CD8-positive, alpha-beta memory T cell (primary cell): ENCODE results near the gene SERAC1. TPM values are rescaled to one million over a fixed set of nuclear protein-coding genes. Genes with fewer than 3 reads are reported as not detected.
A peak's percentile ranks its signal among the peaks of the same experiment; 100 is the strongest.

Experiments
- CTCF ChIA-PET: fragments of 350-600 bp; sonication (Branson Sonifier 250); formaldehyde crosslinking; loops from one replicate; lab custom pipeline; 2021; ENCODE audit warnings: antibody characterized with exemption; lab: Charles Lee
- POLR2A ChIA-PET: fragments of 350-600 bp; sonication (Branson Sonifier 250); formaldehyde crosslinking; loops from one replicate; lab custom pipeline; 2021; ENCODE audit warnings: antibody characterized with exemption; lab: Charles Lee
- DNase-seq, 5 donors: peaks; one replicate each; pipeline versions ENCODE4 v3.0.0 to v3.0.0-alpha.2; 2020 to 2022; ENCODE audit warnings: mixed read lengths in 1 of 5
- H3K27ac ChIP-seq: one replicate; pipeline ENCODE4 v1.7.0; 2013; ENCODE audit warnings: low read depth, mild to moderate bottlenecking, low read length, moderate library complexity
- H3K27me3 ChIP-seq: 2 replicates; pipeline ENCODE4 v1.7.0; 2013; ENCODE audit warnings: low read length, mild to moderate bottlenecking; ENCODE audit not compliant: insufficient read depth, poor library complexity, severe bottlenecking
- H3K36me3 ChIP-seq: 2 replicates; pipeline ENCODE4 v1.7.0; 2013; ENCODE audit warnings: mild to moderate bottlenecking, low read length, moderate library complexity; ENCODE audit not compliant: insufficient read depth
- H3K4me1 ChIP-seq: 2 replicates; pipeline ENCODE4 v1.7.0; 2013; ENCODE audit warnings: mild to moderate bottlenecking, low read length, moderate library complexity; ENCODE audit not compliant: insufficient read depth
- H3K4me3 ChIP-seq: 2 replicates; pipeline ENCODE4 v1.7.0; 2013; ENCODE audit warnings: mild to moderate bottlenecking, low read length
- H3K9me3 ChIP-seq: 2 replicates; pipeline ENCODE4 v1.7.0; 2013; ENCODE audit warnings: mild to moderate bottlenecking, low read length
- H3K27ac Mint-ChIP-seq, 8 donors: one replicate each; pipeline ENCODE4 v1.8.0; 2020 to 2021; ENCODE audit warnings: mixed read lengths in 8 of 8, mild to moderate bottlenecking in 6 of 8, inconsistent platforms in 3 of 8, moderate library complexity in 3 of 8
- H3K27me3 Mint-ChIP-seq, 2 donors: one replicate each; pipeline ENCODE4 v1.8.0; 2020 to 2021; ENCODE audit warnings: mixed read lengths in 2 of 2, mild to moderate bottlenecking in 1 of 2, moderate library complexity in 1 of 2
- H3K36me3 Mint-ChIP-seq, 3 donors: one replicate each; pipeline ENCODE4 v1.8.0; 2020 to 2021; ENCODE audit warnings: mixed read lengths in 3 of 3, inconsistent platforms in 1 of 3, mild to moderate bottlenecking in 1 of 3
- H3K4me1 Mint-ChIP-seq, 3 donors: one replicate each; pipeline ENCODE4 v1.8.0; 2020 to 2021; ENCODE audit warnings: mixed read lengths in 3 of 3, inconsistent platforms in 1 of 3, mild to moderate bottlenecking in 1 of 3
- H3K4me3 Mint-ChIP-seq, 7 donors: one replicate each; pipeline ENCODE4 v1.8.0; 2020 to 2021; ENCODE audit warnings: mixed read lengths in 7 of 7, mild to moderate bottlenecking in 6 of 7, moderate library complexity in 4 of 7, inconsistent platforms in 2 of 7
- H3K9me3 Mint-ChIP-seq, 5 donors: one replicate each; pipeline ENCODE4 v1.8.0; 2020 to 2022; ENCODE audit warnings: mixed read lengths in 5 of 5, mild to moderate bottlenecking in 3 of 5, moderate library complexity in 2 of 5, inconsistent platforms in 1 of 5
- polyA plus RNA-seq: library from polyadenylated mRNA; unstranded; fragments of 300-500 nt; fragmentation: Illumina TruSeq; gene quantifications from one replicate; pipeline ENCODE4 v1.2.3, GENCODE V29; 2021
- total RNA-seq, 2 experiments: library from RNA; stranded (reverse); gene quantifications; one replicate each; pipeline ENCODE4 v1.2.3, GENCODE V29; 2021

The SERAC1 gene
- total and polyA plus RNA-seq, 3 experiments from 2014 or later = 3.9 to 4.9 (median 4.8) TPM

GRCh38 chr6:158115102-158115501, 53.0 kb downstream of the SERAC1 start:
- POLR2A ChIA-PET = no interaction called here
- no peaks in the 10 kb centered on the region for H3K4me1 ChIP-seq
- Mint-ChIP-seq H3K36me3 (peaks cover 5 to 56% (median 21%) of the 10 kb centered on the region in 3 donors), H3K27ac (peak overlapping the region in 2 of 8 donors; percentile 10 to 56), H3K4me3 (no peak overlapping the region), H3K9me3 (no peaks in the 10 kb centered on the region), H3K27me3 (no peaks in the 10 kb centered on the region), H3K4me1 (no peaks in the 10 kb centered on the region)
- H3K27ac ChIP-seq = no peak overlapping the region
- no peak overlapping the region for H3K4me3 ChIP-seq
- H3K36me3 ChIP-seq = no peaks in the 10 kb centered on the region
- DNase-seq = no peak
- CTCF ChIA-PET = no interaction called here
- H3K27me3 ChIP-seq = no peaks in the 10 kb centered on the region
- no peaks in the 10 kb centered on the region for H3K9me3 ChIP-seq

GRCh38 chr6:158113802-158114201, 54.3 kb downstream of the SERAC1 start:
- no peaks in the 10 kb centered on the region for H3K36me3 ChIP-seq
- no peak overlapping the region for H3K27ac ChIP-seq
- no peak overlapping the region for H3K4me3 Mint-ChIP-seq
- no peaks in the 10 kb centered on the region for H3K27me3 Mint-ChIP-seq
- H3K4me3 ChIP-seq = no peak overlapping the region
- no peak for DNase-seq
- no peak overlapping the region for H3K27ac Mint-ChIP-seq
- ChIA-PET CTCF (no interaction called here), POLR2A (no interaction called here)
- peaks cover 2 to 60% (median 25%) of the 10 kb centered on the region in 3 donors for H3K36me3 Mint-ChIP-seq
- no peaks in the 10 kb centered on the region for H3K4me1 Mint-ChIP-seq
- no peaks in the 10 kb centered on the region for H3K4me1 ChIP-seq
- H3K27me3 ChIP-seq = no peaks in the 10 kb centered on the region
- H3K9me3 Mint-ChIP-seq = no peaks in the 10 kb centered on the region
- H3K9me3 ChIP-seq = no peaks in the 10 kb centered on the region

GRCh38 chr6:158111987-158112386, 56.1 kb downstream of the SERAC1 start:
- peaks cover 0 to 49% (median 21%) of the 10 kb centered on the region in 3 donors for H3K36me3 Mint-ChIP-seq
- no peaks in the 10 kb centered on the region for H3K4me1 ChIP-seq
- no peak overlapping the region for H3K4me3 ChIP-seq
- POLR2A ChIA-PET = no interaction called here
- no peaks in the 10 kb centered on the region for H3K27me3 Mint-ChIP-seq
- no peaks in the 10 kb centered on the region for H3K36me3 ChIP-seq
- no peak overlapping the region for H3K27ac ChIP-seq
- no peaks in the 10 kb centered on the region for H3K4me1 Mint-ChIP-seq
- H3K9me3 Mint-ChIP-seq = no peaks in the 10 kb centered on the region
- CTCF ChIA-PET = no interaction called here
- H3K27me3 ChIP-seq = no peaks in the 10 kb centered on the region
- no peak for DNase-seq
- no peak overlapping the region for H3K27ac Mint-ChIP-seq
- H3K9me3 ChIP-seq = no peaks in the 10 kb centered on the region
- H3K4me3 Mint-ChIP-seq = no peak overlapping the region

DNA sequence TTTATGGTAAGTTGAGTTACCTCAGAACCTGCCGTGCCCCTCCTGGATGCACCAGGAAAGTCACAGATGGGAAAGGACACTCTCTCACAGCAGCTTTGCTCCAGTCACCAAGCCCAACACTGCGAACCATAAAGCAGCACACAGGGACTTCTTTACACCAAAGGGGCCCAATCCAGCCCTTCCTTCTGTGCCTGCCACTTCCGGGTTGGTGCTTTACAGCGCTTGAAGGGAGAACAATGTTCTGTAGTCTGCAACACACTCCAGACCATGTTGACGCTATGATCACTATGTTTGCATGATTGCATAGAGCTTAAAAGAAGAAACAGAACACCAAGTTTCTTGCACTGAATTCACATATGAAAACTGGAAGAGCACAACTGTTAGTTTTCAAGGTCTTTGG, 57.1 kb downstream of the SERAC1 start:
- Histone ChIP-seq H3K27ac (no peak overlapping the region), H3K4me1 (no peaks in the 10 kb centered on the region), H3K9me3 (no peaks in the 10 kb centered on the region), H3K36me3 (no peaks in the 10 kb centered on the region), H3K4me3 (no peak overlapping the region), H3K27me3 (no peaks in the 10 kb centered on the region)
- Mint-ChIP-seq H3K36me3 (peaks cover 0 to 45% (median 15%) of the 10 kb centered on the region in 3 donors), H3K27me3 (no peaks in the 10 kb centered on the region), H3K27ac (no peak overlapping the region), H3K4me1 (no peaks in the 10 kb centered on the region), H3K4me3 (no peak overlapping the region), H3K9me3 (no peaks in the 10 kb centered on the region)
- POLR2A ChIA-PET = no interaction called here
- DNase-seq = no peak
- CTCF ChIA-PET = no interaction called here

- Mint-ChIP-seq H3K9me3 (no peaks in the 10 kb centered on the region), H3K4me1 (no peaks in the 10 kb centered on the region), H3K27ac (peak overlapping the region in 1 of 8 donors; percentile 3), H3K4me3 (no peak overlapping the region), H3K36me3 (peaks cover 0 to 39% (median 15%) of the 10 kb centered on the region in 3 donors), H3K27me3 (no peaks in the 10 kb centered on the region)
- Histone ChIP-seq H3K27me3 (no peaks in the 10 kb centered on the region), H3K27ac (no peak overlapping the region), H3K9me3 (no peaks in the 10 kb centered on the region), H3K36me3 (no peaks in the 10 kb centered on the region), H3K4me3 (no peak overlapping the region), H3K4me1 (no peaks in the 10 kb centered on the region)
- ChIA-PET CTCF (no interaction called here), POLR2A (no interaction called here)
- DNase-seq = no peak
Observed at GRCh38 chr6:158109748-158110147, 58.3 kb downstream of the SERAC1 start.

GRCh38 chr6:158104696-158105095, 63.4 kb downstream of the SERAC1 start:
- Mint-ChIP-seq H3K4me1 (no peaks in the 10 kb centered on the region), H3K27ac (no peak overlapping the region), H3K27me3 (no peaks in the 10 kb centered on the region), H3K9me3 (no peaks in the 10 kb centered on the region), H3K4me3 (no peak overlapping the region), H3K36me3 (peaks cover 5 to 8% (median 5%) of the 10 kb centered on the region in 3 donors)
- Histone ChIP-seq H3K4me3 (no peak overlapping the region), H3K27me3 (no peaks in the 10 kb centered on the region), H3K36me3 (no peaks in the 10 kb centered on the region), H3K9me3 (no peaks in the 10 kb centered on the region), H3K27ac (no peak overlapping the region), H3K4me1 (no peaks in the 10 kb centered on the region)
- POLR2A ChIA-PET = no interaction called here
- CTCF ChIA-PET = no interaction called here
- no peak for DNase-seq

- no peaks in the 10 kb centered on the region for H3K9me3 ChIP-seq
- DNase-seq = no peak
- no peaks in the 10 kb centered on the region for H3K27me3 ChIP-seq
- no peaks in the 10 kb centered on the region for H3K27me3 Mint-ChIP-seq
- POLR2A ChIA-PET = no interaction called here
- H3K4me1 ChIP-seq = no peaks in the 10 kb centered on the region
- no peak overlapping the region for H3K27ac Mint-ChIP-seq
- no peak overlapping the region for H3K4me3 Mint-ChIP-seq
- H3K36me3 Mint-ChIP-seq = peaks cover under 1 to 5% (median 3%) of the 10 kb centered on the region in 3 donors
- H3K4me1 Mint-ChIP-seq = no peaks in the 10 kb centered on the region
- H3K27ac ChIP-seq = no peak overlapping the region
- H3K4me3 ChIP-seq = no peak overlapping the region
- H3K36me3 ChIP-seq = no peaks in the 10 kb centered on the region
- no peaks in the 10 kb centered on the region for H3K9me3 Mint-ChIP-seq
- CTCF ChIA-PET = no interaction called here
Observed at GRCh38 chr6:158103228-158103627, 64.8 kb downstream of the SERAC1 start.

- no peak overlapping the region for H3K4me3 ChIP-seq
- H3K9me3 ChIP-seq = no peaks in the 10 kb centered on the region
- no peaks in the 10 kb centered on the region for H3K4me1 ChIP-seq
- Mint-ChIP-seq H3K27me3 (no peaks in the 10 kb centered on the region), H3K4me1 (no peaks in the 10 kb centered on the region), H3K27ac (no peak overlapping the region), H3K9me3 (no peaks in the 10 kb centered on the region), H3K36me3 (peaks cover 4 to 54% (median 12%) of the 10 kb centered on the region in 3 donors), H3K4me3 (no peak overlapping the region)
- no peak for DNase-seq
- no peak overlapping the region for H3K27ac ChIP-seq
- POLR2A ChIA-PET = no interaction called here
- H3K36me3 ChIP-seq = peaks cover 21% of the 10 kb centered on the region
- no peaks in the 10 kb centered on the region for H3K27me3 ChIP-seq
- CTCF ChIA-PET = no interaction called here
Observed at GRCh38 chr6:158095671-158096070, 72.4 kb downstream of the SERAC1 start.

DNA sequence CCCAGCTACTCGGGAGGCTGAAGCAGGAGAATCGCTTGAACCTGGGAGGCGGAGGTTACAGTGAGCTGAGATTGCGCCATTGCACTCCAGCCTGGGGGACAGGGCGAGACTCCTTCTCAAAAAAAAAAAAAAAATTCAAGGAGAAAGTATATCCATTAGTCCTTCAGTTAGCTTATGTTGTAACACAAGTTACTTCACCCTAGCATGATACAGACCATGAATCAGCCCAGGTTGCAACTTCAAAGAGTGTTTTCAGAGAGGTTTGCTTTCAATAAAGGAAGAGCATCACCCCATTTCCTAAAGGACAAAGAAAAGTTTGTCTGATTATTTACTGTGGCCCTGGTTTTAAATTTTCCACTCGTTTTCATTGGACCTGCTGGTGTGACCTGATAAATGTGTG, 73.0 kb downstream of the SERAC1 start:
- Histone ChIP-seq H3K4me3 (no peak overlapping the region), H3K9me3 (no peaks in the 10 kb centered on the region), H3K27ac (no peak overlapping the region), H3K4me1 (no peaks in the 10 kb centered on the region), H3K36me3 (peaks cover 21% of the 10 kb centered on the region), H3K27me3 (no peaks in the 10 kb centered on the region)
- ChIA-PET POLR2A (no interaction called here), CTCF (no interaction called here)
- DNase-seq = no peak
- Mint-ChIP-seq H3K27ac (no peak overlapping the region), H3K27me3 (no peaks in the 10 kb centered on the region), H3K36me3 (peaks cover 4 to 57% (median 14%) of the 10 kb centered on the region in 3 donors), H3K9me3 (no peaks in the 10 kb centered on the region), H3K4me3 (no peak overlapping the region), H3K4me1 (no peaks in the 10 kb centered on the region)
